GM10266 (cell line): ENCODE data around the gene ZNF19.
A peak's percentile ranks its signal among the peaks of the same experiment; 100 is the strongest.

ENCODE experiments used
- DNase-seq: peaks from one replicate; pipeline ENCODE4 v3.0.0; 2012; ENCODE audit errors: extremely low spot score
- TF ChIP-seq, protein P1 (sequence below): IDR thresholded peaks from 2 replicates; pipeline ENCODE4 v1.5.1; 2012; ENCODE audit warnings: mild to moderate bottlenecking, low read depth; ENCODE audit not compliant: control insufficient read depth, insufficient read depth; ENCODE audit errors: missing control alignments

ZNF19 gene

DNA sequence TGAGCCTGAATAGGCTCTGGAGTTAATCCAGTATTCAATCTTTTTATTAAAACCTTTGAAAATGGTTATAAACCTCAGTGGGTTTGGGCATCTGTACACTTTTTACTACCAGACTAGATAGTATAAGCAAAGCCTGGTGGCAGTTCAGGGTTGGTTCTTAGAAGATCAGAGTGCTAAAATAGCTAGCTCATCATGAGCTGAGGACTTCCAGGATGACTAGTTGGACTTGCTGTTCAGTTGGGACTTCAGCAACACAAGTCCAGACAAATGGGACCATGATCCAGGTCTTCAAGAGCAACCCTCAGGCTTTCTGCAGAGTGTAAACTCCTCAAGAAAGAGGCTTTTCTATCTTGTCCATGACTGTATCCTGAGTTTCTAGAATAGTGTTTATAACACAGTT, 1.2 kb upstream of the ZNF19 start:
- no peak for DNase-seq
- TF ChIP-seq, protein P1, sequence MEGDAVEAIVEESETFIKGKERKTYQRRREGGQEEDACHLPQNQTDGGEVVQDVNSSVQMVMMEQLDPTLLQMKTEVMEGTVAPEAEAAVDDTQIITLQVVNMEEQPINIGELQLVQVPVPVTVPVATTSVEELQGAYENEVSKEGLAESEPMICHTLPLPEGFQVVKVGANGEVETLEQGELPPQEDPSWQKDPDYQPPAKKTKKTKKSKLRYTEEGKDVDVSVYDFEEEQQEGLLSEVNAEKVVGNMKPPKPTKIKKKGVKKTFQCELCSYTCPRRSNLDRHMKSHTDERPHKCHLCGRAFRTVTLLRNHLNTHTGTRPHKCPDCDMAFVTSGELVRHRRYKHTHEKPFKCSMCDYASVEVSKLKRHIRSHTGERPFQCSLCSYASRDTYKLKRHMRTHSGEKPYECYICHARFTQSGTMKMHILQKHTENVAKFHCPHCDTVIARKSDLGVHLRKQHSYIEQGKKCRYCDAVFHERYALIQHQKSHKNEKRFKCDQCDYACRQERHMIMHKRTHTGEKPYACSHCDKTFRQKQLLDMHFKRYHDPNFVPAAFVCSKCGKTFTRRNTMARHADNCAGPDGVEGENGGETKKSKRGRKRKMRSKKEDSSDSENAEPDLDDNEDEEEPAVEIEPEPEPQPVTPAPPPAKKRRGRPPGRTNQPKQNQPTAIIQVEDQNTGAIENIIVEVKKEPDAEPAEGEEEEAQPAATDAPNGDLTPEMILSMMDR, result no peak

DNA sequence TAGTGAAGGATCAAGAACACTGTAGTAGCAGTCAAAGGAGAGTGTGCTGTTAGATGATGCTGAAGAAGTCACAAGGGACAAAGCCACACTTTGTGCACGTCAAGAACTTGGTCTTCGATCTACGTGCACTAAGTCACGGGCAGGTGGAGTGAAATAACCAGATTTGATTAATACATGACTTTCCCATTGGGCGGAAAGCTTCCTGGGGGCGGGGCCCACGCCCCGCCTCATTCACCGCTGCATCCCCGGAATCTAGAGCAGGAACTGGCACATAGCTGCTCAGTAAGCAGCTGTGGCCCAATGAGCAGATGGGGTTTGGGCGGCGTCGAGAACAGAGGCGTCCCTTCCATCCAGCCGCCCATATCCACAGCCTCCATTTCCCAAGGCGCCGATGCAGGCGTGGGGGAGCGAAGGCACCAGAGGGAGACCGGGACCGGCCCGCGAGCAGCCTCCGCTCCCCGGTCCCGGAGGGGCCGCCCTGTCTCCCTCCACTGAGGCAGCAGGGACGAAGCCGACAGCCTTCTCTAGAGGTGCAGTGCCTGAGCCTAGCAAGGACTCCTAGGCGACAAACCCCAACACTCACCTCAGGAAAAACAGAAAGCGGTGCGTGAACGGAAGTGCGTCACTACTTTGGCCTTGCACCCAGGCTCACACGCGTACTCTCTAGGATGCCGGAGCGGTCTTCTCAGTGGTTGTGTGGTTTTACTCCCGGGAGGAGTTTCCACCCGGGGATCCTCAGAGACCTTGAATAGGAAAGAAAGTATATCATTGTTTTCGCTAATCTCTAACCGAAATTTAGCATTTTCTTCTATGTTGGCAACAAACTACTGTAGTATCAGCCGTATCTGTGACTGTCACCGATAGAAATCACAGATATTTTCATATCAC, 4.9 kb downstream of the ZNF19 start:
- DNase-seq, result peak; percentile 75
- TF ChIP-seq, protein P1, result no peak

DNA sequence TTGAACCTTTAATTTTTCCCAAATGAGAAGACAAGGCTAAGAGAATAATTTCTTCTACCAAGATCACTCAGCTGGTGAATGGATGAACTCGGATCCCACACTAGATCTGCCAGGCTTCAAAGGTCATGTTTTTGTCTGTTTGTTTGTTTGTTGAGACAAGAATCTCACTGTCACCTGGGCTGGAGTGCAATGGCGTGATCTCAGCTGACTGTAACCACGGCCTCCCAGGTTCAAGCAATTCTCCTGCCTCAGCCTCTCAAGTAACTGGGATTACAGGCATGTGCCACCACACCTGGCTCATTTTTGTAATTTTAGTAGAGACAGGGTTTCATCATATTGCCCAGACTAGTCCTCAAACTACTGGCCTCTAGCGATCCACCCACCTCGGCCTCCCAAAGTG, 6.6 kb downstream of the ZNF19 start:
- no peak for DNase-seq
- TF ChIP-seq, protein P1, result no peak

DNA sequence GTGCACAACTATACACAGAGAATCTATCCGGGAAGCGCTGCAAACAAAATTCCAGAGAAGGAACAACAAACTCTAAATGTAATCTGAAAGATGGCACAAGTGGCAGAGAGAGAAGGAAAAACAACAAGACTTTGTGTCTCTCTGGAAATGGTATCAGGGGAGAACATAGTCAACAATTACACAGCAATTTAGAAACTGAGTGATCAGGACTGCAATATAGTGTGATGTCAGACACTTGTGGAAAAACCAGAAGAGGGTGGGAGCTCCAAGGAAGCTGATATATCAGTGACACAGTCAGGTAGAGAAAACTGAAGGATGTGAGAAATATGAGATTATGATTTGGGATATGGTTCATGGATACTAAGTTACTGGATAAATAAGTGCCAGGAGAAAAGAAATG, 8.2 kb downstream of the ZNF19 start:
- TF ChIP-seq, protein P1, result no peak
- DNase-seq, result no peak

DNA sequence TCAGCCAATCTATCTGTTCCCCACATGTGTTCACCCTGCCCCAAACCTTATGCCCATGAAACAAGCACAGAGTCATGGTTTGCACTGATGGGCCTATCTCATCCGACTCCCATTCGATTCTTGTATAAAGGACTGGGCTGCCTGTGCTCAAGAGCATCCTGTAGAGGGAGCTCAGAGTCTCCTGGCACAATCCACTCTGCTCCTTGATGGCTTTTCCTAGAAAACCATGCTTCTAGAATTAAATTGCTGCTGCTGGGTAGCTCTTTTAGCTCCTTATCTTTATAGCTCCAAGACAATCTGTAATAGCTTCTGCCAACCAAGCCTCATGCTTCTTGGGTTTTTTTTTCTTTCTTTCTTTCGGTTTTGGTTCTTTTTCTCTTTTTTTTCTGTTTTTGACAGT, 9.7 kb downstream of the ZNF19 start:
- no peak for DNase-seq
- TF ChIP-seq, protein P1, result peak; percentile 32

DNA sequence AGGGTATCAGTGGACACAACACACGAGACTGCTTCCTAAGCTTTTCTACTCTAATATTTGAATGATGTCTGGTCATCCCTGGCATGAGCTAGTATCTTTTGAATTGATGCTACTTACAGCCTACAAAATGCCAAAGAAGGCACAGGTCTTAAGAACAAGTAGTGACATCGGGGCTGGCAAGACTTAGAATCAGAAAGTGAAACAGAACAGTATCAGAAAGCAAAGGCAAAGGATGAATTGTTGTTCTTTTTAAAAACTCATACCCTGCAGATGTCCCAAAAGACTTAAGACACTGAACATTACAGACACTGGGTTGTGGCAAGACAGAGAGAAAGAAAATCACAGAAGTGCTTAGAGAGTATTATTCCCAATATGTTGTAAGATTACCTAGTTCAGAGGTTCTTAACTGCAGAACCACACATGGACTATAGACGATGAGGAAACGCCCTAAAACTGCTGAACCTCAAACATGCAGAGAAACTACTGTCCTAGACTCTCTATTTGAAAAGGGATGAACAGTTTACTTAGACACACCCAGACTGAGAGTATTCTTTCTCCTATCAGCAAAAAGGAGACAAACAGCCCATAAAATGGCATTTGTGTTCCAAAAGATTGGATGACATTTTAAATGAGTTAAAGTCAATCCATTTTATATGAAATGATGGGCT, 12.5 kb downstream of the ZNF19 start:
- no peak for DNase-seq
- TF ChIP-seq, protein P1, result no peak

DNA sequence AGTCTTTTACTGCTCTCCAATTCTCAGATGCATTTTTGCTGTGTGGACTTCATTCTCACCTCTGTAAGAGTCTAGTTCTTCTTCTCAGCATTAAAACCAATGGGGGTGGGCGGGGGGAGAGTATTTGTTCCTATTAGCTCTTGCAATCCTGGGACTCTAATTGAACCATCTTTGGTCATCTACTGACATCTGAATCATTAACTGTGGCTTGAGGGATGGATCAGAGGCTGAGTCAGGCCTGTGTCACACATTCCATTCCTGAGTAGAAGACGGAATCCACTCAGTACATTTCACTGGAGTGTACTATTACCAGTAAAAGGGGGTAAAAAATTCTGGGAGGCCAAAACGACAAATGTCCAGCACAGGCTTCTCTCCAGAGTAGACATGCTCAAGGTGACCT, 14.3 kb downstream of the ZNF19 start:
- TF ChIP-seq, protein P1, result no peak
- no peak for DNase-seq
